LNCaP clone FGC (cell line): ENCODE results near the gene MAN2C1.

Source experiments
- DNase-seq: peaks from one replicate; pipeline ENCODE4 v3.0.0-alpha.2; 2011; ENCODE audit warnings: low read depth
- H3K4me3 ChIP-seq: 2 replicates; pipeline ENCODE4 v1.5.1; 2011; ENCODE audit warnings: mild to moderate bottlenecking, low read depth, low read length, control low read depth
- TF ChIP-seq, protein P1 (sequence below): IDR thresholded peaks from 2 replicates; pipeline ENCODE4 v1.5.1; 2012; ENCODE audit warnings: mild to moderate bottlenecking; ENCODE audit not compliant: control insufficient read depth, insufficient read depth; ENCODE audit errors: extremely low read depth

The MAN2C1 gene

DNA sequence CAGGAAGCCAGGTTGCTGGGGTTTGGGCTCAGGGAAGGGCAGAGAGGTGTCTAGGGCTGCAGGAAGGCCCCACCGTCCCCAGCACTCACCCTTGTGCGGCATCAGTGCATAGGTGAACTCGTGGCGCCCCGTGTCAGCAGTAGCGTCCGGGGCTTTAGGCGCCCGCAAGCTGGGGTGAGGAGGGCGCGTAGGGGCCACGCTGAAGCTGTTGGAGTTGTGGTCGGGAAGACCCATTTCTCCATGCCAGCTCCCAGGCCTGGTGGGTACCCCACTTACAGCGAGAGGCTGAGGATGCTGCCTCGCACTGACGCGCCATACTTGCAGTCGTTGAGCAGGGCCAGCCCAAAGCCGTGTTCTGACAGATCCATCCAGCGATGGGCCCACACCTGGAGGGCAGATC is 11.9 kb downstream of the MAN2C1 start:
- TF ChIP-seq, protein P1, sequence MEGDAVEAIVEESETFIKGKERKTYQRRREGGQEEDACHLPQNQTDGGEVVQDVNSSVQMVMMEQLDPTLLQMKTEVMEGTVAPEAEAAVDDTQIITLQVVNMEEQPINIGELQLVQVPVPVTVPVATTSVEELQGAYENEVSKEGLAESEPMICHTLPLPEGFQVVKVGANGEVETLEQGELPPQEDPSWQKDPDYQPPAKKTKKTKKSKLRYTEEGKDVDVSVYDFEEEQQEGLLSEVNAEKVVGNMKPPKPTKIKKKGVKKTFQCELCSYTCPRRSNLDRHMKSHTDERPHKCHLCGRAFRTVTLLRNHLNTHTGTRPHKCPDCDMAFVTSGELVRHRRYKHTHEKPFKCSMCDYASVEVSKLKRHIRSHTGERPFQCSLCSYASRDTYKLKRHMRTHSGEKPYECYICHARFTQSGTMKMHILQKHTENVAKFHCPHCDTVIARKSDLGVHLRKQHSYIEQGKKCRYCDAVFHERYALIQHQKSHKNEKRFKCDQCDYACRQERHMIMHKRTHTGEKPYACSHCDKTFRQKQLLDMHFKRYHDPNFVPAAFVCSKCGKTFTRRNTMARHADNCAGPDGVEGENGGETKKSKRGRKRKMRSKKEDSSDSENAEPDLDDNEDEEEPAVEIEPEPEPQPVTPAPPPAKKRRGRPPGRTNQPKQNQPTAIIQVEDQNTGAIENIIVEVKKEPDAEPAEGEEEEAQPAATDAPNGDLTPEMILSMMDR, result no peak
- DNase-seq, result no peak
- no peak overlapping the region for H3K4me3 ChIP-seq

DNA sequence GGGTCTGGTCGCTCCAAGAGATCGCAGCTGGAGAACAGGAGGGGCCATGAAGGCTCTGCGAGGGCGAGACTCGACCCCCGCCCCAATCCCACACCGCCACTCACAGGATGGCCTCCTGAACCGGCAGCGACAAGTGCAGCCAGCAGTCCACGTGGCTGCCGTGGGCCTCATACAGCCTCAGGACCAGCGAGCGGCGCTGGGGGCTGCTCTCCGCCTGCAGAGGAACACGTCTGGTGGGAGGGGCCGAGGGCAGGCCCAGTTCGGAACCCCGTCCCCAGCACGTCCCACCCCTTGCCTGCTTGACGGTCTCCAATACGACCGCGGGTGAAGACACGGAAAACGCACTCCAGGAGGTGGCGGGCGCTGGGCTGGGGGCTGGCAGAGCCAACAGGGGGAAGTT is 12.4 kb downstream of the MAN2C1 start:
- no peak for DNase-seq
- H3K4me3 ChIP-seq, result no peak overlapping the region
- TF ChIP-seq, protein P1, result no peak

DNA sequence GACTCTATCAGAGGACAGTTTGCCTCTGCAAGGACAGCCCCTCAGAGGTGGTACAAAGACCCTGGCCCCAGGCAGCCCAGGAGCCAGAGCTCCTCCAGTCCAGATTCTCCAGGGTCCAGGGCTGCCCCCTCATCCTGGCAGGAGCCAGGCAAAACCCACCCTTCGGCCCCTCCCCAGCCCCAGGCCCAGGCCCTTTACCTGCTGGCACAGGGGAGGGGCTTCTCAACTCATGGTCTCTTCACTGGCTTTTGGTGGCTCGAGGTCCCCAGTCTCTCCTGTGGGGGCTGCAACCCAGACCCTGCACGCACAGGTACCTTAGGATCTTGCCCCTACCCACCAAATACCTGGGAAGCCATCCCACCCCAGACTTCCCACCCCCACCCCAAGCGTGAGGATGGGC is 13.0 kb downstream of the MAN2C1 start:
- no peak for DNase-seq
- TF ChIP-seq, protein P1, result no peak

DNA sequence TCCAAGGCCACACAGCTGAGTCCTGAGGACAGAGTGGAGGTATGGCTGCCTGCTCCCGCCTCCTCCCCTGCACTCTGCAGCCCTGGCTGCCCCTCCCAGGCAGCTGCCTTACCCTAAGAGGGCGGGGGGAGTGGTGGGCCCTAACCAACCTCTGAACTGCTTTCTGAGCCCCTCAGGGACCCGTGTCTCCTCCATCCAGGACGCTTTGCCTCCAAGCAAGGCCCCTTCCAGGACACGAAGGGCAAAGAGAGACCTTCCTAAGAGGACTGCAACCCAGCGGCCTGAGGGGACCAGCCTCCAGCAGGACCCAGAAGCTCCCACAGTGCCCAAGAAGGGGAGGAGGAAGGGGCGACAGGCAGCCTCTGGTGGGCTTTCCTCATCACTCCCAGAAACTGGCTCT is 14.0 kb downstream of the MAN2C1 start:
- DNase-seq, result no peak
- TF ChIP-seq, protein P1, result no peak
- H3K4me3 ChIP-seq, result no peak overlapping the region

More for the DNA sequence above, 13.0 kb downstream of the MAN2C1 start:
- no peak overlapping the region for H3K4me3 ChIP-seq

DNA sequence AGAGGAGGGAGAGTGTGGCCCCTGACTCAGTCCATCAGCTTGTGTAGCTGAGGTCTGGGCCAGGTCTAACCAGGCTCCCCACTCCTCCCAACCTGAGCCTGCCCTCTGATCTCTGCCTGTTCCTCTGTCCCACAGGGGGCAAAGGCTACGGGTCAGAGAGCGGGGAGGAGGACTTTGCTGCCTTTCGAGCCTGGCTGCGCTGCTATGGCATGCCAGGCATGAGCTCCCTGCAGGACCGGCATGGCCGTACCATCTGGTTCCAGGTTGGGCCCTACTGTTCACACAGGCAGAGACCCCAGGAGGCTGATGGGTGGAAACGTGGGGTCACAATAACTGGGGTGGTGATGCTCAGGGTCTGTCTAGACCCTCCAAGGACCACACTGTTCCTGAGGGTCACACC is 14.8 kb downstream of the MAN2C1 start:
- no peak overlapping the region for H3K4me3 ChIP-seq
- TF ChIP-seq, protein P1, result no peak
- no peak for DNase-seq

DNA sequence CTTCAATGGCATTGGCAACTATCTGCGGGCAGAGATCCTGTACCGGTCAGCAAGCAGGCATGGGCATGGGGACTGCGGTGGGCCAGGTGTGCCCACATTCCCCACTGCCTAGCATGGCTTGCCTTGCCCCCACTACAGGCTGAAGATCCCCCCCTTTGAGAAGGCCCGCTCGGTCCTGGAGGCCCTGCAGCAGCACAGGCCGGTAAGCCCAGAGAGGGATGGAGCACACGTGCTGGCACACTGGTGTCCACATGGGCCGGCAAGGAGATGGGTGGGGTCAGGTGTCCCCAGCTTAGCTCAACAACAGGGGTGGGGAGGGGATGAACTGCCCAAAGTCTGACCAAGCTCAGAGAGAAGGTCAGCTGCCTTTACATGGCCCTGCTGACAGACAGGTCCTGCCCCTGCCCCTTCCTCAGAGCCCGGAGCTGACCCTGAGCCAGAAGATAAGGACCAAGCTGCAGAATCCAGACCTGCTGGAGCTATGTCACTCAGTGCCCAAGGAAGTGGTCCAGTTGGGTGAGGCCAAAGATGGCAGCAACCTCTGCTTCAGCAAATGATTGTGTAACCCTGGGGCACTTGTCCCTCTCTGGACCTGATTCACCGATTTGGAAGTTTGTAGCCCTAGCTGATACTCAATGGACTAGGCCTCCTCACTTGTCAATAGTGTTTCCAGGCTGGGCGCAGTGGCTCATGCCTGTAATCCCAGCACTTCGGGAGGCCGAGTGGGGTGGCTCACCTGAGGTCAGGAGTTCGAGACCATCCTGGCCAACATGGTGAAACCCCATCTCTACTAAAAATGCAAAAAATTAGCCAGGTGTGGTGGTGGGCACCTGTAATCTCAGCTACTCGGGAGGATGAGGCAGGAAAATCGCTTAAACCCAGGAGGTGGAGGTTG is 16.0 kb downstream of the MAN2C1 start:
- TF ChIP-seq, protein P1, result no peak
- no peak for DNase-seq
- H3K4me3 ChIP-seq, result no peak overlapping the region
